Testis (tissue), 2 donors: ENCODE measurements around the gene HMG20B.

Source experiments
- POLR2A ChIP-seq: fragments of 450-650 bp; IDR thresholded peaks from one replicate; pipeline ENCODE4 v1.6.1; 2017; ENCODE audit warnings: antibody characterized with exemption, mild to moderate bottlenecking, moderate library complexity
- TF ChIP-seq, protein P1 (sequence below), 3 experiments: fragments of 450-650 bp in 2 of 3; fragments of 200-600 bp in 1 of 3; sonication (generic) in 1 of 3; IDR thresholded peaks; one replicate each; pipeline ENCODE4 v1.5.1; 2016 to 2019; ENCODE audit warnings: antibody characterized with exemption in 3 of 3, mild to moderate bottlenecking in 2 of 3, moderate library complexity in 1 of 3

DNA sequence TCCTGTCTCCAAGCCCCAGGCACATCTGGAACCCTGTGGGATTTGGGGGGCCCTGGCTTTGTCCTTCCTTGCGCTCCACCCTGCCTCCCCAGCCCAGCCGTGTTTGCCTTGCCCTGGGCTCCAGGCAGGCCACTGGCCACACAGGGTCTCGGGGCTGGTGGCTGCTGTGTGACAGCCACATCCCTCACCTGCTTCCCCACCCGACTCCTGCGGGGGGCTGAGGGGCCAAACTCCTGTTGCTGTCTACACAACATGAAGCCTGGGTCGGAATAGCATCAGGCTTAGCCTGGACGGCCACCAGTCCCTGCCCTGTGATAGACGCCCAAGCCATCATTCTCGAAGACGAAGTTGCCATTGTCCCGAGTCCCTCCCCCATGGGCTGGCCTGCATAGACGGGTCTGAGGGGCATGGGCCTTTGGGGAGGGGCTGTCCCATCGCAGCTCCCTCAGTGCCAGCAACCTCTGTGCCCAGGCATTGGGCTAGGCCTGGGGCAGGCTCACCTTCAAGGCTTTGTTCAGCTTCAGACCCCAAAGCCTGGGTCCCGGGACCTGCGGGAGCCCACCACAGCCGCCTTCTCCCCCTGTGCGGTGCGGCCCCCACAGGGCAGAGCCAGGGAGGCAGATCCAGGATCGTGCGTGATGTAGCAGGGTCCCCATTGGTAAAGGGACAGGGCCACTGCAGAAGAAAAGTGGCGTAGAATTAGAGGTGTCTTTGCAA lies 49.2 kb upstream of the HMG20B start:
- TF ChIP-seq POLR2A: no peak
- TF ChIP-seq, protein P1, sequence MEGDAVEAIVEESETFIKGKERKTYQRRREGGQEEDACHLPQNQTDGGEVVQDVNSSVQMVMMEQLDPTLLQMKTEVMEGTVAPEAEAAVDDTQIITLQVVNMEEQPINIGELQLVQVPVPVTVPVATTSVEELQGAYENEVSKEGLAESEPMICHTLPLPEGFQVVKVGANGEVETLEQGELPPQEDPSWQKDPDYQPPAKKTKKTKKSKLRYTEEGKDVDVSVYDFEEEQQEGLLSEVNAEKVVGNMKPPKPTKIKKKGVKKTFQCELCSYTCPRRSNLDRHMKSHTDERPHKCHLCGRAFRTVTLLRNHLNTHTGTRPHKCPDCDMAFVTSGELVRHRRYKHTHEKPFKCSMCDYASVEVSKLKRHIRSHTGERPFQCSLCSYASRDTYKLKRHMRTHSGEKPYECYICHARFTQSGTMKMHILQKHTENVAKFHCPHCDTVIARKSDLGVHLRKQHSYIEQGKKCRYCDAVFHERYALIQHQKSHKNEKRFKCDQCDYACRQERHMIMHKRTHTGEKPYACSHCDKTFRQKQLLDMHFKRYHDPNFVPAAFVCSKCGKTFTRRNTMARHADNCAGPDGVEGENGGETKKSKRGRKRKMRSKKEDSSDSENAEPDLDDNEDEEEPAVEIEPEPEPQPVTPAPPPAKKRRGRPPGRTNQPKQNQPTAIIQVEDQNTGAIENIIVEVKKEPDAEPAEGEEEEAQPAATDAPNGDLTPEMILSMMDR (IDR thresholded peaks at IDR 0.05): no peak
